ENCODE measurements around the gene CDHR5.

GRCh38 chr11:623349-623869 lies 1.3 kb downstream of the CDHR5 start:
- TF ChIP-seq POLR2A (IDR thresholded peaks at IDR 0.05) (no peak), POLR2AphosphoS5 (IDR thresholded peaks at IDR 0.05) (no peak), EP300 (IDR thresholded peaks at IDR 0.05; ENCODE audit: low read depth) (no peak)
- TF ChIP-seq, protein P1, sequence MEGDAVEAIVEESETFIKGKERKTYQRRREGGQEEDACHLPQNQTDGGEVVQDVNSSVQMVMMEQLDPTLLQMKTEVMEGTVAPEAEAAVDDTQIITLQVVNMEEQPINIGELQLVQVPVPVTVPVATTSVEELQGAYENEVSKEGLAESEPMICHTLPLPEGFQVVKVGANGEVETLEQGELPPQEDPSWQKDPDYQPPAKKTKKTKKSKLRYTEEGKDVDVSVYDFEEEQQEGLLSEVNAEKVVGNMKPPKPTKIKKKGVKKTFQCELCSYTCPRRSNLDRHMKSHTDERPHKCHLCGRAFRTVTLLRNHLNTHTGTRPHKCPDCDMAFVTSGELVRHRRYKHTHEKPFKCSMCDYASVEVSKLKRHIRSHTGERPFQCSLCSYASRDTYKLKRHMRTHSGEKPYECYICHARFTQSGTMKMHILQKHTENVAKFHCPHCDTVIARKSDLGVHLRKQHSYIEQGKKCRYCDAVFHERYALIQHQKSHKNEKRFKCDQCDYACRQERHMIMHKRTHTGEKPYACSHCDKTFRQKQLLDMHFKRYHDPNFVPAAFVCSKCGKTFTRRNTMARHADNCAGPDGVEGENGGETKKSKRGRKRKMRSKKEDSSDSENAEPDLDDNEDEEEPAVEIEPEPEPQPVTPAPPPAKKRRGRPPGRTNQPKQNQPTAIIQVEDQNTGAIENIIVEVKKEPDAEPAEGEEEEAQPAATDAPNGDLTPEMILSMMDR (IDR thresholded peaks at IDR 0.05) = no peak
